Stimulated activated CD4-positive, alpha-beta T cell treated with anti-CD3 and anti-CD28 coated beads, TNF-alpha, amount 100 ng/mL, for 48 hours (primary cell): Measurements from ENCODE around the gene RACK1.
"Not testable (repeated sequence)": the region's sequence is repeated elsewhere in the genome, so short reads cannot be mapped to it uniquely, and the experiment has no call there.

ENCODE experiments used
- DNase-seq, 3 donors: peaks; one replicate each; pipeline ENCODE4 v3.0.0-alpha.2; 2020; ENCODE audit warnings: low read depth in 3 of 3

The RACK1 gene

GRCh38 chr5:181243564-181244343 lies at the start of gene RACK1:
Gene RACK1 (minus strand): TSS chr5:181243906. CDS start chr5:181243800, 106 bp downstream.
- peak; percentile 75 to 84 (median 83) for DNase-seq

GRCh38 chr5:181287331-181287730 lies 43.6 kb upstream of the RACK1 start:
- not testable (repeated sequence) for DNase-seq

- not testable (repeated sequence) for DNase-seq
Measured at GRCh38 chr5:181285962-181286705, 42.4 kb upstream of the RACK1 start.

- not testable (repeated sequence) for DNase-seq
Measured at GRCh38 chr5:181283841-181284755, 40.4 kb upstream of the RACK1 start.

GRCh38 chr5:181283347-181283746 lies 39.6 kb upstream of the RACK1 start:
- DNase-seq, result no peak

- DNase-seq, result no peak
Measured at GRCh38 chr5:181282874-181283273, 39.2 kb upstream of the RACK1 start.

GRCh38 chr5:181282415-181282814 lies 38.7 kb upstream of the RACK1 start:
- DNase-seq, result not testable (repeated sequence)

GRCh38 chr5:181281984-181282316 lies 38.2 kb upstream of the RACK1 start:
- no peak for DNase-seq

- DNase-seq, result no peak
Measured at GRCh38 chr5:181281077-181281983, 37.6 kb upstream of the RACK1 start.

- DNase-seq, result no peak
Measured at GRCh38 chr5:181280251-181280762, 36.6 kb upstream of the RACK1 start.

GRCh38 chr5:181273433-181273744 lies 29.7 kb upstream of the RACK1 start:
- not testable (repeated sequence) for DNase-seq

GRCh38 chr5:181271081-181271480 lies 27.4 kb upstream of the RACK1 start:
- DNase-seq, result no peak

GRCh38 chr5:181267907-181268306 lies 24.2 kb upstream of the RACK1 start:
- not testable (repeated sequence) for DNase-seq

- DNase-seq, result not testable (repeated sequence)
Measured at GRCh38 chr5:181267291-181267904, 23.7 kb upstream of the RACK1 start.

GRCh38 chr5:181265092-181265671 lies 21.5 kb upstream of the RACK1 start:
- DNase-seq, result no peak

GRCh38 chr5:181263633-181264032 lies 19.9 kb upstream of the RACK1 start:
- DNase-seq, result no peak

- peak in 2 of 3 donors; percentile 51 to 67 for DNase-seq
Measured at GRCh38 chr5:181261320-181262049, 17.8 kb upstream of the RACK1 start.

GRCh38 chr5:181260720-181261319 lies 17.1 kb upstream of the RACK1 start, which contains the start of gene TRIM52:
Gene TRIM52 (minus strand): TSS chr5:181261143. CDS start chr5:181260813, 330 bp downstream.
- DNase-seq, result peak in 2 of 3 donors; percentile 81 to 83
